Upper lobe of right lung (tissue), 1 donor: ENCODE results near the gene EPHB4. TPM values are rescaled to one million over a fixed set of nuclear protein-coding genes. Genes with fewer than 3 reads are reported as not detected.
"Not testable (repeated sequence)": the region's sequence is repeated elsewhere in the genome, so short reads cannot be mapped to it uniquely, and the experiment has no call there.

ENCODE experiments used
- ATAC-seq: fragments of 200-7000 bp; cut with Tn5 transposase; one replicate; pipeline ENCODE4 v1.9.1; 2020; ENCODE audit warnings: mild to moderate bottlenecking, moderate library complexity
- DNase-seq: peaks from one replicate; pipeline ENCODE4 v3.0.0-alpha.2; 2020
- H3K27ac ChIP-seq: fragments of 200-600 bp; one replicate; pipeline ENCODE4 v1.8.0; 2022
- H3K27me3 ChIP-seq: fragments of 200-600 bp; one replicate; pipeline ENCODE4 v1.8.0; 2022; ENCODE audit warnings: mild to moderate bottlenecking
- H3K36me3 ChIP-seq: fragments of 200-600 bp; one replicate; pipeline ENCODE4 v1.8.0; 2022
- H3K4me1 ChIP-seq: fragments of 200-600 bp; one replicate; pipeline ENCODE4 v1.8.0; 2022
- H3K4me3 ChIP-seq: fragments of 200-600 bp; one replicate; pipeline ENCODE4 v1.8.0; 2022; ENCODE audit warnings: mild to moderate bottlenecking
- H3K9me3 ChIP-seq: fragments of 200-600 bp; one replicate; pipeline ENCODE4 v1.8.0; 2022
- intact Hi-C: fragments of 100-400 bp; cut with DNase I; formaldehyde crosslinking; loops from one replicate; pipeline ENCODE4 v1.11.0; 2022
- total RNA-seq: library from RNA; stranded (reverse); fragmentation: NEBNext Ultra II Directional; extraction: Animal tissue kit (Norgen Biotek cat#: 25700); gene quantifications from one replicate; pipeline ENCODE4 v1.2.1, GENCODE V29; 2021
- TF ChIP-seq, protein P1 (sequence below): fragments of 200-600 bp; IDR thresholded peaks from one replicate; pipeline ENCODE4 v1.8.0; 2022; ENCODE audit warnings: antibody characterized with exemption
- donor health status: DM: no; HTN: yes; CAD: no; lungs with severe emphysema.

EPHB4 gene
- total RNA-seq, 1 donor from 2014 or later = 117 TPM

GRCh38 chr7:100856871-100857282, 29.6 kb upstream of the EPHB4 start:
- H3K27me3 ChIP-seq = no peaks in the 10 kb centered on the region
- DNase-seq (no peak), ATAC-seq (no peak)
- H3K27ac ChIP-seq = no peak overlapping the region
- H3K4me3 ChIP-seq = no peak overlapping the region
- H3K9me3 ChIP-seq = no peaks in the 10 kb centered on the region
- no peaks in the 10 kb centered on the region for H3K4me1 ChIP-seq
- intact Hi-C loops = loop anchor here (10.0 kb wide), 1 partner anchor 152 kb away; the partner anchor contains the start of gene POP7
- H3K36me3 ChIP-seq = peaks cover 19% of the 10 kb centered on the region
- TF ChIP-seq, protein P1, sequence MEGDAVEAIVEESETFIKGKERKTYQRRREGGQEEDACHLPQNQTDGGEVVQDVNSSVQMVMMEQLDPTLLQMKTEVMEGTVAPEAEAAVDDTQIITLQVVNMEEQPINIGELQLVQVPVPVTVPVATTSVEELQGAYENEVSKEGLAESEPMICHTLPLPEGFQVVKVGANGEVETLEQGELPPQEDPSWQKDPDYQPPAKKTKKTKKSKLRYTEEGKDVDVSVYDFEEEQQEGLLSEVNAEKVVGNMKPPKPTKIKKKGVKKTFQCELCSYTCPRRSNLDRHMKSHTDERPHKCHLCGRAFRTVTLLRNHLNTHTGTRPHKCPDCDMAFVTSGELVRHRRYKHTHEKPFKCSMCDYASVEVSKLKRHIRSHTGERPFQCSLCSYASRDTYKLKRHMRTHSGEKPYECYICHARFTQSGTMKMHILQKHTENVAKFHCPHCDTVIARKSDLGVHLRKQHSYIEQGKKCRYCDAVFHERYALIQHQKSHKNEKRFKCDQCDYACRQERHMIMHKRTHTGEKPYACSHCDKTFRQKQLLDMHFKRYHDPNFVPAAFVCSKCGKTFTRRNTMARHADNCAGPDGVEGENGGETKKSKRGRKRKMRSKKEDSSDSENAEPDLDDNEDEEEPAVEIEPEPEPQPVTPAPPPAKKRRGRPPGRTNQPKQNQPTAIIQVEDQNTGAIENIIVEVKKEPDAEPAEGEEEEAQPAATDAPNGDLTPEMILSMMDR = no peak

DNA sequence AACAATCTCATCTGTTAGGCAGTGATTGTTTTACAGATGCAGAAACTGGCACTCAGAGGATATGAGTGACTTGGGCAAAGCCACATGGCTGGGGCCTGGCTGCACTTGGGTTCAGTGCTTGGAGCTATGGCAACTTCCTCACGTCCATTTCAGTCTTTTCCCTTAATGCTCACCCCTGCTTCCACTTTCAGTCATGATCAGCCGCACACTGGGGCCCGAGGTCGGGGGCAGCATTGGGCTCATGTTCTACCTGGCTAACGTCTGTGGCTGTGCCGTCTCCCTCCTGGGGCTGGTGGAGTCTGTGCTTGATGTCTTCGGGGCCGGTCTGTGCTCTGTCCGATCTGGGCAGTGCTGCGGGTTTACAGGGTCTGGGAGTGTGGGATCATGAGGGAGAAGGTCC, 28.2 kb upstream of the EPHB4 start:
- Histone ChIP-seq H3K9me3 (no peaks in the 10 kb centered on the region), H3K36me3 (peaks cover 8% of the 10 kb centered on the region), H3K27ac (no peak overlapping the region), H3K4me1 (no peaks in the 10 kb centered on the region), H3K4me3 (no peak overlapping the region), H3K27me3 (no peaks in the 10 kb centered on the region)
- intact Hi-C loops = loop anchor here (10.0 kb wide), 1 partner anchor 151 kb away; the partner anchor contains the start of gene POP7
- DNase-seq (no peak), ATAC-seq (no peak)
- TF ChIP-seq, protein P1 = no peak

DNA sequence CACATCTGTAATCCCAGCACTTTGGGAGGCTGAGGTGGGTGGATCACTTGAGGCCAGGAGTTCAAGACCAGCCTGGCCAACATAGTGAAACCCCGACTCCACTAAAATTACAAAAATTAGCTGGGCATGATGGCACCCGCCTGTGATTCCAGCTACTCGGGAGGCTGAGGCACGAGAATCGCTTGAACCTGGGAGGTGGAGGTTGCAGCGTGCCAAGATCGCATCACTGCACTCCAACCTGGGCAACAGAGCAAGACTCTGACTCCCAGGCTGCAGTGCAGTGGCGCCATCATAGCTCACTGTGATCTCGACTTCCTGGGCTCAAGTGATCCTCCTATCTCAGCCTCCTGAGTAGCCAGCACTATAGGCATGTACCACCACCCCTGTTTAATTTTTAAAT, 27.6 kb upstream of the EPHB4 start:
- intact Hi-C loops = loop anchor here (5.0 to 10.0 kb wide), 2 partner anchors 53 to 150 kb away; partner anchors contain the start of gene POP7
- not testable (repeated sequence) for ATAC-seq, H3K27me3 ChIP-seq, DNase-seq, H3K4me3 ChIP-seq, H3K27ac ChIP-seq, H3K4me1 ChIP-seq, H3K9me3 ChIP-seq, H3K36me3 ChIP-seq

DNA sequence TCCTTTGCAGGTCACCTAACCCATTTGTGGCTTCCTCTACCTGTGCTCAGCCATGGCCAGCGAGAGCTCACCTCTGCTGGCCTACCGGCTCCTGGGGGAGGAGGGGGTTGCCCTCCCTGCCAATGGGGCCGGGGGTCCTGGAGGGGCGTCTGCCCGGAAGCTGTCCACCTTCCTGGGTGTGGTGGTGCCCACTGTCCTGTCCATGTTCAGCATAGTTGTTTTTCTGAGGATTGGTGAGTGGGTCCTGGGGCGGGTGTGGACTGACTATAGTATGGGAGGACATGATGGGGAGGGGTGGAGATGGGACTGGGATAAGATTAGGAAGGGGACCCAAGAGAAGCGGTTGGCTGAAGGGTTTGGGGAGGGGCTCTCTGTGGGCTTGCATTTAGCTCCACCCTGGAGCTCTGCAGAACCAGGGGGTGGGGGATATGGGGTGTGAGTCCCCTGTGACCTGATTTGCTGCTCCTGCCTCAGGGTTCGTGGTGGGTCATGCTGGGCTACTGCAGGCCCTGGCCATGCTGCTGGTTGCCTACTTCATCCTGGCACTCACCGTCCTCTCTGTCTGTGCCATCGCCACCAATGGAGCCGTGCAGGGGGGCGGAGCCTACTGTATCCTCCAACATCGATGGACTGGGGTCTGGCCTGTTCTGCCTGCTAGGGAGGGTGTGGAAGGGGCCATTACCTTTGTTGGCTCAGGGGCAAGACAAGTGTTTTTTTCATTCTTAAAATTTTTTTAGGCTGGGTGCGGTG, 27.0 kb upstream of the EPHB4 start:
- intact Hi-C loops = loop anchor here (5.0 to 10.0 kb wide), 2 partner anchors 52 to 150 kb away; partner anchors contain the start of gene POP7
- Histone ChIP-seq H3K27ac (no peak overlapping the region), H3K9me3 (no peaks in the 10 kb centered on the region), H3K27me3 (no peaks in the 10 kb centered on the region), H3K36me3 (peaks cover 5% of the 10 kb centered on the region), H3K4me1 (no peaks in the 10 kb centered on the region), H3K4me3 (no peak overlapping the region)
- TF ChIP-seq, protein P1 = no peak
- no peak for DNase-seq
- ATAC-seq = no peak

DNA sequence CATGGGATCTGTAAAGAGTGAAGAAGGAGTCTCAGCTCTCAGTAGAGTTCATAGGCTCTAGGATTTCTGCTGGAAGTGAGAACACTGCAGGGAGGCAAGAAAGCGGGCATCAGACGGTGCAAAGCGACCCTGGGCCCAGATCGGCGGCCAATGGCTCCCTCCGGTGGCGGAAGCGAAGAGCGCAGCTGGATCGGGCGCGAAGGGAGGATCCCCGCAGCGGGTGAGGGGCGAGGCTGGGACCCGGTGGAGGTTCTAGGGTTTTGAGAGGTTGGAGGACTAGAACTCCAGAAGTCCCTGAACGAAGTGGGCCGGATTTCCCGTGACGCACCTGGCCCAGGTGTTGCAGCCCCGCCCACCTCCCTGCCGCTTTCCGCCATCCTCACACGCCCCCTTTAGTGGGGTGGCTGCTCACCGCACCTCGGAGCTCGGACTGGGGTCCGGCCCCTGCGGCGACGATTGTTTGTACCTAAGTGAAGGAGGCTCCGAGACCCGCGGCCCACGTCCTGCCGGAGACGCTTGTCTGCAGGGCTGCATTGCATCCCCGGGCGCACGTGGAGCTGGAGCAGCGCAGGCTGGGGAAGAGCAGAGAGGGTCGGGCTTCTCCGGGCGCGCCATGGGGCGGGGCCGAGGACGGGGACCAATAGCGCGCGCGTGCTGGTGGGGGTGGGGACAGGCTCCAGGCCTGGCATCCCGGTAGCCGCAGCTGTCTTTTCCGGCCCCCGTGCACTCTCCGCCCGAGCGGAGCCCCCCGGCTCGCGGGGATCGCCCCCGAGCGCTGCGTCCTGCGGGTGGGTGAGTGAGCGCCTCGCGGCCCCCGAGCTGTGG, 24.9 kb upstream of the EPHB4 start, which contains the start of gene SLC12A9:
SLC12A9 (plus strand) TSS at position 666 of the 825 bp plus-strand sequence. CDS start 1,485 bp downstream, outside the sequence.
- peak within 1 kb of the TSS; percentile 90 for H3K4me3 ChIP-seq
- H3K27me3 ChIP-seq = no peaks in the 10 kb centered on the region
- intact Hi-C loops = loop anchor here (5.0 to 10.0 kb wide), 2 partner anchors 50 to 147 kb away; partner anchors contain the start of gene POP7
- DNase-seq = peak; percentile 96
- peaks cover 5% of the 10 kb centered on the region for H3K36me3 ChIP-seq
- no peaks in the 10 kb centered on the region for H3K4me1 ChIP-seq
- peak; percentile 98 for ATAC-seq
- no peaks in the 10 kb centered on the region for H3K9me3 ChIP-seq
- TF ChIP-seq, protein P1 = peak; percentile 96
- peak within 1 kb of the TSS; percentile 47 for H3K27ac ChIP-seq
